ENCODE results near the gene CHAF1A.

- TF ChIP-seq CTCF (conservative IDR thresholded peaks at IDR 0.05 in 1 of 2, IDR thresholded peaks at IDR 0.05 in 1 of 2; ENCODE audit: low read depth in 1 of 2, low read length in 2 of 2) (no peak), EZH2 (IDR thresholded peaks at IDR 0.05; ENCODE audit: low read length, missing control alignments) (no peak)
These were observed 12.9 kb upstream of the CHAF1A start for GRCh38 chr19:4389511-4390016.
